Ovary (tissue), 9 donors: Measurements from ENCODE around the gene SLC17A3. TPM values are rescaled to one million over a fixed set of nuclear protein-coding genes. Genes with fewer than 3 reads are reported as not detected.

Experiments
- DNase-seq, 5 donors: peaks; one replicate each; pipeline ENCODE4 v3.0.0-alpha.2; 2019 to 2020
- H3K27ac ChIP-seq, 2 donors: fragments of 200-600 bp; one replicate each; pipeline versions ENCODE4 v1.5.1 to v1.8.0; 2019 to 2022
- H3K27me3 ChIP-seq: fragments of 200-600 bp; one replicate; pipeline ENCODE4 v1.8.0; 2022
- H3K36me3 ChIP-seq: fragments of 200-600 bp; sonication (generic); one replicate; pipeline ENCODE4 v1.5.1; 2019
- H3K4me1 ChIP-seq: one replicate; pipeline ENCODE4 v1.8.1; 2013; ENCODE audit warnings: mild to moderate bottlenecking, moderate library complexity; ENCODE audit not compliant: insufficient read depth
- H3K4me3 ChIP-seq: fragments of 200-600 bp; sonication (generic); one replicate; pipeline ENCODE4 v1.5.1; 2017
- H3K9me3 ChIP-seq, 2 donors: fragments of 200-600 bp in 1 of 2; sonication (generic) in 1 of 2; one replicate each; pipeline versions ENCODE4 v1.5.1 to v1.8.1; 2013 to 2019; ENCODE audit warnings: mild to moderate bottlenecking in 1 of 2, moderate library complexity in 1 of 2
- EP300 ChIP-seq: sonication (generic); formaldehyde crosslinking; IDR thresholded peaks from one replicate; pipeline ENCODE4 v1.6.1; 2017; ENCODE audit warnings: antibody characterized with exemption
- POLR2A ChIP-seq: fragments of 450-650 bp; IDR thresholded peaks from one replicate; pipeline ENCODE4 v1.6.1; 2017; ENCODE audit warnings: antibody characterized with exemption, mild to moderate bottlenecking, moderate library complexity
- WGBS, 3 donors: extraction: QIAGEN DNeasy Blood & Tissue Kit in 1 of 3; methylation state at CpG; one replicate each; pipeline versions ENCODE4 v1.1.5 to v1.1.7; 2013 to 2017; 5-methylcytosine and 5-hydroxymethylcytosine counted together
- intact Hi-C, 4 donors: fragments of 100-400 bp; cut with DNase I; formaldehyde crosslinking; loops; one replicate each; pipeline versions ENCODE4 v1.11.0 to v1.15.1; 2022 to 2023
- polyA plus RNA-seq, 2 donors: library from polyadenylated mRNA; stranded (reverse); fragments of 200-250 nt in 1 of 2; fragments of 350-450 nt in 1 of 2; fragmentation: Illumina TruSeq in 1 of 2; extraction: RNeasy Lipid Tissue Mini Kit (QIAGEN cat#74804) in 1 of 2; gene quantifications; one replicate each; pipeline ENCODE4 v1.2.3, GENCODE V29; 2013 to 2014
- total RNA-seq, 7 donors: library from RNA; depleted of rRNA in 2 of 7; stranded (reverse); fragments of >200 nt in 2 of 7; fragmentation: NEBNext Ultra II Directional in 3 of 7; extraction: Animal tissue kit (Norgen Biotek cat#: 25700) in 3 of 7; gene quantifications; one replicate each; pipeline versions ENCODE4 v1.1.0 to v1.2.4, GENCODE V29; 2016 to 2023
- TF ChIP-seq, protein P1 (sequence below), 3 donors: fragments of 450-650 bp in 2 of 3; fragments of 200-600 bp in 1 of 3; IDR thresholded peaks; one replicate each; pipeline versions ENCODE4 v1.5.1 to v1.8.0; 2016 to 2022; ENCODE audit warnings: antibody characterized with exemption in 3 of 3, mild to moderate bottlenecking in 1 of 3
- donor health status: DM: no; HTN: no; CAD: no; lungs with moderate emphysema.
- donor health status: DM: no; HTN: no; CAD: no.
- donor health status: Bipolar disorder and iron deficiency.
- donor health status: DM: yes; HTN: yes; CAD: no.
- donor health status: DM: no; HTN: no; CAD: no.
- donor health status: DM: yes; HTN: yes; CAD: no.

Gene SLC17A3
- total and polyA plus RNA-seq, 9 donors = 0.07 to 0.93 (median 0.33) TPM; not detected in 3

DNA sequence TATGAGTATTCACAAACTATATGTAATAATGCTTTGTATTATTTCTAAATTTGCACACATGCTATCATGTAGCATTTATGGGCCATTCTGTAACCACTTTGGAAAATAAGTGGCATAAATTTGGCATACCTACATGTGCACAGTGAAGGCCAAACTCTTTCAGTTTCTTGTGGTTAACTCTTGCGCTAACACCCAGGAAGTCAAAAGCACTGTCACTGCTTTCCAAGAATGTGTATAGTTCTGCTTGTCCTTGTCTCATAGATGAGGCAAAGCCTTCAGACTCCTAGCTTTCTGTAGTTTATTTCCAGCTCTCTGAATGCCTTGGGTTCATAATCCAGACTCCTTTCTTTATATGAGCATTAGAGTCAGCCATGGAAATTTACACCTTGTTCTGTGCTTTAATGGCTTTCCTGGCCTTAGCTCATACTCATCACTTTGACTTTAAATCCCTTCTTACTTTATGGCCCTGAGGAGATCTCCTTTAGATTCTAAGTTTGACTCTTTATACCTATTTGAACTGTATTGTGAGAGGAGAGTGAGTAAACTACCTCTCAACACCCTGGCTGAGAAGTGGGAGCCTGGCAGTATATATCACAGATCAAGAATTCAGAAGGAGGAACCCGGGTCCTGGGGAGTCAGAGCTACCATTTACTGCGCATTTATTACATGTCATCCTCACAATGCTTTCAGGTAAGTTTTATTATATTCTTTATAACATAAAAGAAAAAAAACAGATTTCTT, 949 bp upstream of the SLC17A3 start:
- WGBS, 3 donors = 86 to 92% (median 91%) methylated on average over 3 of the region's 3 CpGs
- Histone ChIP-seq H3K36me3 (no peaks in the 10 kb centered on the region), H3K4me3 (no peak overlapping the region), H3K27me3 (no peaks in the 10 kb centered on the region), H3K9me3 (no peaks in the 10 kb centered on the region), H3K4me1 (peaks cover 3% of the 10 kb centered on the region), H3K27ac (no peak overlapping the region)
- TF ChIP-seq POLR2A (no peak), EP300 (no peak)
- TF ChIP-seq, protein P1, sequence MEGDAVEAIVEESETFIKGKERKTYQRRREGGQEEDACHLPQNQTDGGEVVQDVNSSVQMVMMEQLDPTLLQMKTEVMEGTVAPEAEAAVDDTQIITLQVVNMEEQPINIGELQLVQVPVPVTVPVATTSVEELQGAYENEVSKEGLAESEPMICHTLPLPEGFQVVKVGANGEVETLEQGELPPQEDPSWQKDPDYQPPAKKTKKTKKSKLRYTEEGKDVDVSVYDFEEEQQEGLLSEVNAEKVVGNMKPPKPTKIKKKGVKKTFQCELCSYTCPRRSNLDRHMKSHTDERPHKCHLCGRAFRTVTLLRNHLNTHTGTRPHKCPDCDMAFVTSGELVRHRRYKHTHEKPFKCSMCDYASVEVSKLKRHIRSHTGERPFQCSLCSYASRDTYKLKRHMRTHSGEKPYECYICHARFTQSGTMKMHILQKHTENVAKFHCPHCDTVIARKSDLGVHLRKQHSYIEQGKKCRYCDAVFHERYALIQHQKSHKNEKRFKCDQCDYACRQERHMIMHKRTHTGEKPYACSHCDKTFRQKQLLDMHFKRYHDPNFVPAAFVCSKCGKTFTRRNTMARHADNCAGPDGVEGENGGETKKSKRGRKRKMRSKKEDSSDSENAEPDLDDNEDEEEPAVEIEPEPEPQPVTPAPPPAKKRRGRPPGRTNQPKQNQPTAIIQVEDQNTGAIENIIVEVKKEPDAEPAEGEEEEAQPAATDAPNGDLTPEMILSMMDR (IDR thresholded peaks at IDR 0.05) = no peak
- DNase-seq = no peak
- intact Hi-C loops = no loop called here

DNA sequence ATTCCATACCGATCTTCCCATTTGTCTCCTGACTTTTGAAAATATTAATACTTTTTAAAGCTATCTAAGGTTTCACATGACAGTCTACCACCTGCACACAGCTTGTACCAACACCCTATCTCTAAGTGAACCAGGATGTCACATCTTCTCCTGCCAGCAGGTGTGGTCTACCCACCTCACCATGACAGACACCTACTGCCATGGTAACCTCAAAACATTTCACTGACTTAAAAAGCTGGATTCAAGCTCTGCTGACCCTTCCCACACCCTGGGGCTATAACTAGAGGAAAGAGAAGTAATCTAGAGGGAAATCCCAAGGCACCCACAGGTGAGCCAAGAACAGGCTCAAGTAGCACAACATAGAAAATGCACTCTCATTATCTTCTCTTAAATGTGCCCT, 1.2 kb downstream of the SLC17A3 start:
- intact Hi-C loops = no loop called here
- Histone ChIP-seq H3K4me1 (peaks cover 3% of the 10 kb centered on the region), H3K36me3 (no peaks in the 10 kb centered on the region), H3K4me3 (no peak overlapping the region), H3K9me3 (no peaks in the 10 kb centered on the region), H3K27ac (no peak overlapping the region), H3K27me3 (no peaks in the 10 kb centered on the region)
- 92 to 97% (median 95%) methylated on average over 1 of the region's 1 CpG for WGBS, 3 donors
- TF ChIP-seq, protein P1 (IDR thresholded peaks at IDR 0.05) = no peak
- no peak for TF ChIP-seq POLR2A
- no peak for TF ChIP-seq EP300
- DNase-seq = no peak

GRCh38 chr6:25869840-25870239, 4.2 kb downstream of the SLC17A3 start:
- Histone ChIP-seq H3K9me3 (no peaks in the 10 kb centered on the region), H3K4me3 (no peak overlapping the region), H3K4me1 (no peaks in the 10 kb centered on the region), H3K27ac (no peak overlapping the region), H3K27me3 (no peaks in the 10 kb centered on the region), H3K36me3 (no peaks in the 10 kb centered on the region)
- WGBS, 3 donors = 45 to 79% (median 76%) methylated on average over 1 of the region's 1 CpG
- no peak for TF ChIP-seq POLR2A
- TF ChIP-seq, protein P1 (IDR thresholded peaks at IDR 0.05) = no peak
- no peak for TF ChIP-seq EP300
- intact Hi-C loops = no loop called here
- DNase-seq = no peak

- TF ChIP-seq, protein P1 (IDR thresholded peaks at IDR 0.05) = no peak
- TF ChIP-seq EP300 (no peak), POLR2A (no peak)
- intact Hi-C loops = no loop called here
- no peak overlapping the region for H3K27ac ChIP-seq
- H3K4me3 ChIP-seq = no peak overlapping the region
- H3K9me3 ChIP-seq = no peaks in the 10 kb centered on the region
- DNase-seq = no peak
- no peaks in the 10 kb centered on the region for H3K27me3 ChIP-seq
- 68 to 80% (median 71%) methylated on average over 3 of the region's 3 CpGs for WGBS, 3 donors
- no peaks in the 10 kb centered on the region for H3K4me1 ChIP-seq
- H3K36me3 ChIP-seq = no peaks in the 10 kb centered on the region
Observed at GRCh38 chr6:25868436-25869183, 5.4 kb downstream of the SLC17A3 start.
